GM19099 (cell line): ENCODE data around the gene HDAC9.

Experiments
- POLR2A ChIP-seq: IDR thresholded peaks from 3 replicates; pipeline ENCODE4 v1.6.1; 2011; ENCODE audit warnings: low read depth; ENCODE audit not compliant: insufficient read length; ENCODE audit errors: extremely low read depth

The HDAC9 gene

DNA sequence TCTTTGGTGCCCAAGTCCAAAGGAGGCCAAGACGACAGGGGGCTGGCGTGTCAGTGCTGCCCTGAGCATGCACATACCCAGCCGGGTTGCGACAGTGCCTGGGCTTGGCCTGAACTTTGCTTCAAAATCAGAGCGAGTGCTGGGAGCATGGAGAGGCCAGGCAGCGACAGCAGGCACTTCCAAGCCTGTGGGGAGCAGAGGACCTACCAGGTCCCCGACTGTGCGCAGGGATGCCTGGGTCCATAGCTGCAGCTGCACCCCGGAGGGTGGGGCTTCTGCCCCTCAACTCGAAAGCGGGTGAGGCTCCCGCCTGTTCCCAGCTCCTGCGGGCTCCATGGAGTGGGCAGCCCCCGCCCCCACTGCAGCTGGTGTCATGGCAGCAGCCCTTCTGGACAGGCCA is 79.1 kb downstream of the HDAC9 start:
- TF ChIP-seq POLR2A: no peak

DNA sequence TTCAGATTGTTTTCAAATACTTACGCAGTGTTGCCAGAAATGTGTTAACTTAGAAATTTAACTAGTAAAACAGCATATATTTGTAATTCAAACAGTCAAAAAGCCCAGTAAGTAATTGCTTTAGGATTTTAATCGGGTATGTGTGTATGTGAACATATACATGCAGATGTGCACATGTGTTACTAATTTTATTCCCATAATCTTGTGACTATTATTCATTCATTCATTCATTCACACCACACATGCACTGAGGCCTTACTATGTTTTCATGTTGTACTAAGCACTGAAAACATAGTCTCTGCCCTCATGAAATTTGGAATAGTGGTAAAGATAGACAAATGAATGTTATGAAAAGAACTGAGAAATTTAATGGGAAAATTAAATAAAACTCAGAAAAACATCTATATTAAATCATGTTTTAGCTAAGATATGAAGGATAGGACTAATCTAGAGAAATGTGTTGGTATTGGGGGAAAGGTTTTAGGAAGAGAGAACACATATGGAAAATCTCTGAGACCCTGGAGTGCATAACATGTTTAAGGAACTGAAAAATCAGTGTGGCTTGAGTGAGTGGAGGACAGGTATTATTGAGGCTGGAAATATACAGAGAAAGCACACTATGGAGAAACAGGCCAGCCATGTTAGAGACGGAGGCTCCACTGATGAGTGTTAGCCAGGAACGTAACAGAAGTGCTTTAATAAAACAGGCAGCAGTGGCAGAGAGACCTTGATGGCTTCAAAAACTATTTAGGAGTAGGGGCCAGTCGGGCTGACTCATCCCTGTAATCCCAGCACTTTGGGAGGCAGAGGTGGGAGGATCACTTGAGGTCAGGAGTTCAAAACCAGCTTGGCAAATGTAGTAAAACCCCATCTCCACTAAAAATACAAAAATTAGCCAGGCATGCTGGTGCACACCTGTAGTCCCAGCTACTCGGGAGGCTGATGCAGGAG is 80.3 kb downstream of the HDAC9 start:
- TF ChIP-seq POLR2A: no peak

DNA sequence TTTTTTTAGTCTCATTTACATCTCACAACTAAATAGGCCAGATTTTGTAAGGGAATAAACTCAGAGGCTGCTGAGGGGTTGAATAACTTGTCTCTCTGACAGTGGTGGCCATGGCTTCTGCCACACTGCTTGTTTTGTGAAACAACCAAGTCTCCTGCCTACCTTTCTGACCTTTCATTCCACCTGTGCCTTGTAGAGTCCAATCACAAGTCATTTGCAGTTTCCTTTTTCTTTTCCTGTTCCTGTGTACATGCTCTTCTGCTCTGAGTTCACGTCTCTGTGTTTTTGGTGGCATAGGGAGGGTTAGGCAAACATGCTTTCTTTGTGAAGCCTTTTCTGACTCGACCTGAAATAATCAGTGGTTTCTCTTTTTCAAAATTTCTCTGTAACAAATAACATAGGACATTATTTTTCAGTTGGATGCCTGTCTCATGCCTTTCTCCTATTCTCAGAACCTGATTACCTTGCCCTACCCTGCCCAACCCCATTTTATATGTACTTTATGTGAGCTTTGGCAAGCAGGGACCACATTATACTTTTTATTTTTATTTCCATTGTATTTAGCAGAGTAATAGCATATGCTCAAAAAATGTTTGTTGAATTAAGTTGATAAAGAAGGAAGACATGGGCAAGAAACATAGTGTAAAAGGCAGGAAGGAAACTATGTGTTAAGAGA is 81.7 kb downstream of the HDAC9 start:
- no peak for TF ChIP-seq POLR2A

DNA sequence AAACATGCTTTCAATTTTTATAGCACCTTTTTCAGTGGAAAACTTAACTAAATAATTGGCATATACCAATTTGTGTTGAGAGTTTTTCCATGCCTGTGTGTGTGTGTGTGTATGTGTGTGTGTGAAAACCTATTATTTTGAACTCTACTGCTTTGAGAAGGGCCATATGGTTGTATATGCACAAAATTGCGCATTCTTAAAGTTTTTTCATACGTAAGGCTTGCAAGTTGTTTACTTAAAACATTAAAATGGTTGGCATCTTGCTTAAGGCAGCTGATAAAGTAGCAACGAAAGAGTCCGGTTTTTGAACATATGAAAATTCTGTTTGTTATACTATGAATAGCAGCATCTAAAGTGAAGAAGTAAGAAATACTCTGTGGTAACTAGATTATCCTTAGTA is 84.1 kb downstream of the HDAC9 start:
- no peak for TF ChIP-seq POLR2A

- no peak for TF ChIP-seq POLR2A
Measured at GRCh38 chr7:18580950-18581349, 85.4 kb downstream of the HDAC9 start.

DNA sequence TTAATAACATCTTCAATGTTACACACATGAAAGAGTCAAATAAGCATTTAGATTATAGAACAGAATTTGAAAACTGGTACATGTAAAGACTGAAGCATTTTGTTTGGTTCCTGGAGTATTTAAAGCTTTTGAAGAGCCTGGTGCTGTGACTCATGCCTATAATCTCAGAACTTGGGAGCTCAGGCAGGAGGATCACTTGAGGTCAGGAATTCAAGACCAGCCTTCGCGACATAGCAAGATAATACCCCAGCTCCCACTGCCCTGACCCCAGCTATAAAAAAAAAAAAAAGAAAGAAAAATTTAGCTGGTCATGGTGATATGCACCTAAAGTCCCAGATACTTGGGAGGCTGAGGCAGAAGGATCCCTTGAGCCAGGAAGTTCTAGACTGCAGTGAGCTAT is 87.8 kb downstream of the HDAC9 start:
- no peak for TF ChIP-seq POLR2A

- no peak for TF ChIP-seq POLR2A
Measured at GRCh38 chr7:18590241-18590640, 94.7 kb downstream of the HDAC9 start.

DNA sequence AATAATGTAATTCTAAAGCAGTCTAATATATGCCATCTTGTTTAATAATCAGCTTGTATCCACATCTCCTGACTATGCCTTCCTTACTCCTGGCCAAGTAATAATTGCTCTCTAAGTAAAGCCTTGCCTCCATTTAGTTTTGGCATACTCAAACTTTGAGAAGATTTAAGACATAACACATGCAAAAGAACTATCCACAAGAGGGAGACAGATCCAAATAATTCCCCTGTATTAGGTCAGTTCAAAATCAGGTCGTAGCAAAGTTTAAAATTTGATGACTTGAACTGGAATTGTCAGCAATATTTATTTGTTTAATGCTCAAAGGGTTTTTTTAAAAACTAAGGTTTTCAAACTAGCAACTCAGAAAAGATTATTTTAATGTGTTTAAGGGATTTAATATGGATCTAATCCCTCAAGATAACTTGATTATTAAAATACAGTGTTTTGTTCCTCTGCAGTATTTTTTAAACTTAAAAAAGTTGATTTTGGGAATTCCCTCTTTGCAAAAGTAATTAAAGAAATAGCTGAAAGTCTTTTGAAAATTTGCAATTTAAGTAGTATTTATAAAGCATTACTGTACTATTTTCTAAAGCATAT is 95.3 kb downstream of the HDAC9 start:
- no peak for TF ChIP-seq POLR2A

GRCh38 chr7:18593602-18594279 is 98.2 kb downstream of the HDAC9 start:
- TF ChIP-seq POLR2A: no peak

- TF ChIP-seq POLR2A: no peak
Measured at GRCh38 chr7:18597754-18598153, 102.2 kb downstream of the HDAC9 start.

GRCh38 chr7:18607025-18607424 is 111.5 kb downstream of the HDAC9 start:
- TF ChIP-seq POLR2A: no peak

GRCh38 chr7:18610331-18610948 is 114.9 kb downstream of the HDAC9 start:
- TF ChIP-seq POLR2A: no peak

DNA sequence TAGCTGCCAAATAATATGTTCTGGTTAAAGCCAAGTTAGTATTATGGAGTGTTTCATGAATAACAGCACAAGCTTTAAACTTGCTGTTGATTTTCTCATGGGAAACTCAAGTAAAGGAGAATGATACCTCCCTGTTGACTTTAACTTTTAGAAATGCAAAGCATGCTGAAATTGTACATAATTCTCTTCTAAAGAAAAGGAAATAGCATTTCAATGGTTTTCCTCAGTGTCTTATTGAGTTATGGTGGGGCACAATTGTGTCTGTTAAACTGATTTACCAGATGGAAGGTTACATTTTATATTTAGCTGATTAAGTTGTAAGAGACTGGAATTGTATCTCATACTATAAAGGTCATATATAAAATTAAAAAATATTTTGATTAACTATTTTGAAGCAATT is 119.3 kb downstream of the HDAC9 start:
- TF ChIP-seq POLR2A: no peak

- no peak for TF ChIP-seq POLR2A
Measured at GRCh38 chr7:18619311-18619710, 123.8 kb downstream of the HDAC9 start.

GRCh38 chr7:18623389-18623788 is 127.8 kb downstream of the HDAC9 start:
- no peak for TF ChIP-seq POLR2A
